ENCODE results near the gene PLEKHJ1. TPM values are rescaled to one million over a fixed set of nuclear protein-coding genes. Genes with fewer than 3 reads are reported as not detected.

The PLEKHJ1 gene
- total and polyA plus RNA-seq, 2 of the 8 experiments (the other 6 are each of a cell fraction or from before 2014, with no cell fraction given) = 135 to 187 TPM

DNA sequence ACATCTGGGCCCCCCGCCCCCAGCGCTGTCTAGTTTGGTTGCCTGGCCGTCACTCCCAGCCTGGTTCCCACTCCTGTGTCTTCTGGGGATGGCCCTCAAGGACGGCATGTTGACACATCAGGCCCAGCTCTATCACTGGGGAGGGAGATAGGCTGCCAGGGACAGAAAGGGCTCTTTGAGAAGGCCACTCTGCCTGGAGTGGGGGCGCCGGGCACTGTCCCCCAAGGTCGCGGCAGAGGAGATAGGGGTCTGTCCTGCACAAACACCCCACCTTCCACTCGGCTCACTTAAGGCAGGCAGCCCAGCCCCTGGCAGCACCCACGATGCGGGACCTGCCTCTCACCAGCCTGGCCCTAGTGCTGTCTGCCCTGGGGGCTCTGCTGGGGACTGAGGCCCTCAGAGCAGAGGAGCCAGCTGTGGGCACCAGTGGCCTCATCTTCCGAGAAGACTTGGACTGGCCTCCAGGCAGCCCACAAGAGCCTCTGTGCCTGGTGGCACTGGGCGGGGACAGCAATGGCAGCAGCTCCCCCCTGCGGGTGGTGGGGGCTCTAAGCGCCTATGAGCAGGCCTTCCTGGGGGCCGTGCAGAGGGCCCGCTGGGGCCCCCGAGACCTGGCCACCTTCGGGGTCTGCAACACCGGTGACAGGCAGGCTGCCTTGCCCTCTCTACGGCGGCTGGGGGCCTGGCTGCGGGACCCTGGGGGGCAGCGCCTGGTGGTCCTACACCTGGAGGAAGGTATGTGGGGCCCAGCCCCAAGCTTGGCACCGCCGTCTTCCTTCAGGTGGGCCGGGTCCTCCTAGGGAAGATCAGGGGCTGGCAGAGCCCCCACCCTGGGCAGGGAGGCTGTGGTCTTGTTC lies 13.1 kb upstream of the PLEKHJ1 start, which contains the start of gene AMH:
Gene AMH (plus strand): TSS at position 314 of the 857 bp plus-strand sequence. CDS start 10 bp downstream, at position 324.
- Histone ChIP-seq H3K18ac (ENCODE audit: extremely low read depth, low read length) (no peak within 1 kb of the TSS), H3K9ac (replicated peaks in 1 of 4; ENCODE audit: extremely low read depth in 1 of 4, low read depth in 3 of 4, low read length in 3 of 4) (no peak within 1 kb of the TSS), H3K36me3 (ENCODE audit: control insufficient read depth in 2 of 4, insufficient read depth in 4 of 4, low read length in 3 of 4) (peaks cover 20 to 36% (median 30%) of the 10 kb centered on the region in 4 experiments), H3K23me2 (ENCODE audit: low read depth, low read length) (peaks cover 12% of the 10 kb centered on the region; the same call in 1 of the 2 replicates), H3K27me3 (replicated peaks in 1 of 4; ENCODE audit: control insufficient read depth in 3 of 4, extremely low read depth in 1 of 4, insufficient read depth in 3 of 4, low read length in 3 of 4) (peaks cover 0 to 21% (median 11%) of the 10 kb centered on the region in 4 experiments; a peak in 5 of 7 replicates), H2BK120ac (replicated peaks; ENCODE audit: low read depth, low read length) (no peak within 1 kb of the TSS), H4K91ac (replicated peaks; ENCODE audit: insufficient read length, low read length) (no peak within 1 kb of the TSS), H4K20me1 (replicated peaks in 1 of 2; ENCODE audit: control insufficient read depth in 1 of 2, insufficient read depth in 2 of 2, low read length in 2 of 2) (peaks cover 11 to 21% of the 10 kb centered on the region in 2 experiments), H3K23ac (ENCODE audit: insufficient read length) (no peak within 1 kb of the TSS), H2BK12ac (ENCODE audit: low read depth, low read length) (no peak within 1 kb of the TSS), H2BK20ac (ENCODE audit: low read length) (no peak within 1 kb of the TSS), H3K79me1 (ENCODE audit: low read depth, low read length) (no peaks in the 10 kb centered on the region; the same call in 1 of the 2 replicates), H2BK5ac (ENCODE audit: low read depth, low read length) (no peak within 1 kb of the TSS), H4K5ac (ENCODE audit: insufficient read length, low read depth, low read length) (no peak within 1 kb of the TSS), H2AFZ (ENCODE audit: low read length) (no peak within 1 kb of the TSS), H3K4me1 (replicated peaks in 1 of 4; ENCODE audit: control insufficient read depth in 3 of 4, insufficient read depth in 4 of 4, low read length in 3 of 4) (peaks cover 0 to 4% (median under 1%) of the 10 kb centered on the region in 4 experiments; a peak in 3 of 7 replicates), H3K56ac (replicated peaks; ENCODE audit: insufficient read length, low read depth, low read length) (no peak within 1 kb of the TSS), H3K27ac (ENCODE audit: low read depth, low read length) (no peak within 1 kb of the TSS), H4K8ac (ENCODE audit: extremely low read depth, insufficient read depth, low read length) (no peak within 1 kb of the TSS), H3K4me2 (ENCODE audit: insufficient read depth in 1 of 2, low read depth in 2 of 2, low read length in 2 of 2) (no peak within 1 kb of the TSS), H3K4me3 (ENCODE audit: extremely low read depth in 1 of 4, insufficient read depth in 2 of 4, low read depth in 3 of 4, low read length in 4 of 4) (no peak within 1 kb of the TSS), H3K14ac (ENCODE audit: insufficient read length) (no peak within 1 kb of the TSS), H2BK15ac (ENCODE audit: low read length) (no peak within 1 kb of the TSS), H3K79me2 (ENCODE audit: control insufficient read depth in 1 of 2, insufficient read depth in 2 of 2, low read length in 2 of 2) (no peaks in the 10 kb centered on the region; a peak in 1 of 4 replicates), H3K9me3 (ENCODE audit: insufficient read depth in 2 of 2, low read depth in 1 of 2, low read length in 1 of 2) (no peaks in the 10 kb centered on the region; a peak in 1 of 4 replicates), H3K4ac (replicated peaks; ENCODE audit: insufficient read length, low read depth, low read length) (no peak within 1 kb of the TSS), H2AK5ac (ENCODE audit: low read depth, low read length) (no peak within 1 kb of the TSS)
- CTCF ChIA-PET (ENCODE audit: partially characterized antibody) = interaction anchor here (0.6 to 1.6 kb wide), 7 partner anchors 10 to 94 kb away, joined by 3 to 8 read pairs (median 3); no protein-coding TSS in a partner anchor
- 82% methylated on average over 25 of the region's 27 CpGs; no CpG with 5 or more reads in 1 of the 2 experiments for WGBS, 2 experiments (ENCODE audit: extremely low coverage in 1 of 2, insufficient coverage in 1 of 2, insufficient read length in 1 of 2, insufficient replicate concordance in 2 of 2, low coverage in 1 of 2, low lambda C conversion rate in 2 of 2, missing lambda C conversion rate in 1 of 2)
- POLR2A ChIA-PET (ENCODE audit: partially characterized antibody) = interaction anchor here (0.7 to 18.7 kb wide), 14 partner anchors 7 to 344 kb away, joined by 3 to 330 read pairs (median 4); partner anchors contain the start of genes ADAT3, PLEKHJ1, SCAMP4 and SF3A2
- DNase-seq (ENCODE audit: low read depth in 1 of 2, low spot score in 2 of 2) (peak in 1 of 2 experiments; percentile 66), FAIRE-seq (no peak)
- TF ChIP-seq POLR2A (IDR thresholded peaks at IDR 0.05; ENCODE audit: control extremely low read depth in 1 of 2, low read depth in 2 of 2, low read length in 2 of 2) (peak in 1 of 2 experiments; percentile 25; a peak in 1 of 3 replicates), POLR2AphosphoS5 (IDR thresholded peaks at IDR 0.05; ENCODE audit: low read depth, low read length) (peak; percentile 53; the same call in 1 of the 2 replicates), TCF12 (IDR thresholded peaks at IDR 0.05; ENCODE audit: low read depth, low read length) (no peak)
- TF ChIP-seq, protein P1, sequence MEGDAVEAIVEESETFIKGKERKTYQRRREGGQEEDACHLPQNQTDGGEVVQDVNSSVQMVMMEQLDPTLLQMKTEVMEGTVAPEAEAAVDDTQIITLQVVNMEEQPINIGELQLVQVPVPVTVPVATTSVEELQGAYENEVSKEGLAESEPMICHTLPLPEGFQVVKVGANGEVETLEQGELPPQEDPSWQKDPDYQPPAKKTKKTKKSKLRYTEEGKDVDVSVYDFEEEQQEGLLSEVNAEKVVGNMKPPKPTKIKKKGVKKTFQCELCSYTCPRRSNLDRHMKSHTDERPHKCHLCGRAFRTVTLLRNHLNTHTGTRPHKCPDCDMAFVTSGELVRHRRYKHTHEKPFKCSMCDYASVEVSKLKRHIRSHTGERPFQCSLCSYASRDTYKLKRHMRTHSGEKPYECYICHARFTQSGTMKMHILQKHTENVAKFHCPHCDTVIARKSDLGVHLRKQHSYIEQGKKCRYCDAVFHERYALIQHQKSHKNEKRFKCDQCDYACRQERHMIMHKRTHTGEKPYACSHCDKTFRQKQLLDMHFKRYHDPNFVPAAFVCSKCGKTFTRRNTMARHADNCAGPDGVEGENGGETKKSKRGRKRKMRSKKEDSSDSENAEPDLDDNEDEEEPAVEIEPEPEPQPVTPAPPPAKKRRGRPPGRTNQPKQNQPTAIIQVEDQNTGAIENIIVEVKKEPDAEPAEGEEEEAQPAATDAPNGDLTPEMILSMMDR (IDR thresholded peaks at IDR 0.05; ENCODE audit: control extremely low read depth in 1 of 3, insufficient read depth in 1 of 3, low read depth in 1 of 3, low read length in 3 of 3) = no peak
